ENCODE data around the gene BCAS1.

GRCh38 chr20:53993310-53993709, 77.1 kb downstream of the BCAS1 start:
- TF ChIP-seq POLR2A (IDR thresholded peaks at IDR 0.05; ENCODE audit: low read depth, low read length), result no peak
- TF ChIP-seq, protein P1, sequence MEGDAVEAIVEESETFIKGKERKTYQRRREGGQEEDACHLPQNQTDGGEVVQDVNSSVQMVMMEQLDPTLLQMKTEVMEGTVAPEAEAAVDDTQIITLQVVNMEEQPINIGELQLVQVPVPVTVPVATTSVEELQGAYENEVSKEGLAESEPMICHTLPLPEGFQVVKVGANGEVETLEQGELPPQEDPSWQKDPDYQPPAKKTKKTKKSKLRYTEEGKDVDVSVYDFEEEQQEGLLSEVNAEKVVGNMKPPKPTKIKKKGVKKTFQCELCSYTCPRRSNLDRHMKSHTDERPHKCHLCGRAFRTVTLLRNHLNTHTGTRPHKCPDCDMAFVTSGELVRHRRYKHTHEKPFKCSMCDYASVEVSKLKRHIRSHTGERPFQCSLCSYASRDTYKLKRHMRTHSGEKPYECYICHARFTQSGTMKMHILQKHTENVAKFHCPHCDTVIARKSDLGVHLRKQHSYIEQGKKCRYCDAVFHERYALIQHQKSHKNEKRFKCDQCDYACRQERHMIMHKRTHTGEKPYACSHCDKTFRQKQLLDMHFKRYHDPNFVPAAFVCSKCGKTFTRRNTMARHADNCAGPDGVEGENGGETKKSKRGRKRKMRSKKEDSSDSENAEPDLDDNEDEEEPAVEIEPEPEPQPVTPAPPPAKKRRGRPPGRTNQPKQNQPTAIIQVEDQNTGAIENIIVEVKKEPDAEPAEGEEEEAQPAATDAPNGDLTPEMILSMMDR (IDR thresholded peaks at IDR 0.05; ENCODE audit: extremely low read depth in 1 of 2, insufficient read depth in 1 of 2, low read depth in 1 of 2, low read length in 2 of 2), result no peak
